Neutrophil (primary cell): ENCODE results near the gene CTNND2.

Experiments used
- H3K27ac ChIP-seq: fragments of 200-600 bp; sonication (generic); 2 replicates; pipeline ENCODE4 v1.5.1; 2016; ENCODE audit warnings: mild to moderate bottlenecking, moderate library complexity
- H3K27me3 ChIP-seq: fragments of 200-600 bp; sonication (generic); 2 replicates; pipeline ENCODE4 v1.6.0; 2016; ENCODE audit warnings: mild to moderate bottlenecking
- H3K36me3 ChIP-seq: fragments of 200-600 bp; sonication (generic); 2 replicates; pipeline ENCODE4 v1.5.1; 2017
- H3K4me1 ChIP-seq, 2 experiments: fragments of 200-600 bp in 1 of 2; sonication (generic) in 1 of 2; 1 replicate in 1 of 2; 2 replicates in 1 of 2; pipeline versions ENCODE4 v1.5.1 to v1.6.1; 2013 to 2016; ENCODE audit warnings: low read depth in 1 of 2, low read length in 1 of 2, mild to moderate bottlenecking in 1 of 2, moderate library complexity in 1 of 2; ENCODE audit not compliant: control insufficient read depth in 1 of 2, insufficient read depth in 1 of 2
- H3K4me3 ChIP-seq, 2 experiments: fragments of 200-600 bp in 1 of 2; sonication (generic) in 1 of 2; 1 replicate in 1 of 2; 2 replicates in 1 of 2; pipeline ENCODE4 v1.5.1; 2013 to 2016; ENCODE audit warnings: low read depth in 1 of 2, low read length in 1 of 2, mild to moderate bottlenecking in 1 of 2, moderate library complexity in 1 of 2
- H3K9me3 ChIP-seq: fragments of 200-600 bp; sonication (generic); 2 replicates; pipeline ENCODE4 v1.5.1; 2016
- TF ChIP-seq, protein P1 (sequence below): fragments of 200-600 bp; sonication (generic); IDR thresholded peaks from 2 replicates; pipeline ENCODE4 v1.5.1; 2016; ENCODE audit warnings: antibody characterized with exemption

CTNND2 gene, protein sequence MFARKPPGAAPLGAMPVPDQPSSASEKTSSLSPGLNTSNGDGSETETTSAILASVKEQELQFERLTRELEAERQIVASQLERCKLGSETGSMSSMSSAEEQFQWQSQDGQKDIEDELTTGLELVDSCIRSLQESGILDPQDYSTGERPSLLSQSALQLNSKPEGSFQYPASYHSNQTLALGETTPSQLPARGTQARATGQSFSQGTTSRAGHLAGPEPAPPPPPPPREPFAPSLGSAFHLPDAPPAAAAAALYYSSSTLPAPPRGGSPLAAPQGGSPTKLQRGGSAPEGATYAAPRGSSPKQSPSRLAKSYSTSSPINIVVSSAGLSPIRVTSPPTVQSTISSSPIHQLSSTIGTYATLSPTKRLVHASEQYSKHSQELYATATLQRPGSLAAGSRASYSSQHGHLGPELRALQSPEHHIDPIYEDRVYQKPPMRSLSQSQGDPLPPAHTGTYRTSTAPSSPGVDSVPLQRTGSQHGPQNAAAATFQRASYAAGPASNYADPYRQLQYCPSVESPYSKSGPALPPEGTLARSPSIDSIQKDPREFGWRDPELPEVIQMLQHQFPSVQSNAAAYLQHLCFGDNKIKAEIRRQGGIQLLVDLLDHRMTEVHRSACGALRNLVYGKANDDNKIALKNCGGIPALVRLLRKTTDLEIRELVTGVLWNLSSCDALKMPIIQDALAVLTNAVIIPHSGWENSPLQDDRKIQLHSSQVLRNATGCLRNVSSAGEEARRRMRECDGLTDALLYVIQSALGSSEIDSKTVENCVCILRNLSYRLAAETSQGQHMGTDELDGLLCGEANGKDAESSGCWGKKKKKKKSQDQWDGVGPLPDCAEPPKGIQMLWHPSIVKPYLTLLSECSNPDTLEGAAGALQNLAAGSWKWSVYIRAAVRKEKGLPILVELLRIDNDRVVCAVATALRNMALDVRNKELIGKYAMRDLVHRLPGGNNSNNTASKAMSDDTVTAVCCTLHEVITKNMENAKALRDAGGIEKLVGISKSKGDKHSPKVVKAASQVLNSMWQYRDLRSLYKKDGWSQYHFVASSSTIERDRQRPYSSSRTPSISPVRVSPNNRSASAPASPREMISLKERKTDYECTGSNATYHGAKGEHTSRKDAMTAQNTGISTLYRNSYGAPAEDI (N-terminal part only)

DNA sequence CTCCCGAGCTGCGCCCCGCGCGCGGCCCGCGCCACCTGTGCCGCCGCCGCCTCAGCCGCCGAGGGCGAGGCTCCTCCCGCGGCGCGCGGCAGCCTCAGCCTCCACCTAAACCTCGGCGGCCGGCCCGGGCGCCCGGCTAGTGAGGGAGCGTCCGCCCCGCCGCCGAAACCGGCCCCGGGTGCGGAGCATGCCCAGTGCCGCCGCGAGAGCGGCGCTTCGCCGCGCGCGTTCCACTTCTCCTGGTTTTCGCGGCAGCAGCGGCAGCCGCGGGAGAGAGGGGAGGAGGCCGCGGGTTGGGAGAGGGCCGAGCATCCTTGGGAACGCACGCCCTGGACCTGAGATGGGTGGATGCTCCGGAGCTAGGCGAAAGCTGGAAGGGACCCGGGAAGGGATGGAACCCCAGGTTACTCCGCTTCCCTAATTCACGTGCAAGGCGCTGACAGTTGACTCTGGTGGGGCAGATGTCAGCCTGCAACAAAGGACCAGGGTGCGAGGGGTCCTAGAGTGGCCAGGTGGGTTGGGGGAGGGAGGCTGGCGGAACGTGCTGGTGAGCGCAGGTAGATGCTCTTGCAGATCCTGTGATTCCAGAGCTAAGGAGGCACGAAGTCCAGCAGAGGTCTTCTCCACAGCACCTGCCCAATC is at the start of gene CTNND2:
TSS of gene CTNND2 (minus strand) at position 182 of the 642 bp plus-strand sequence. CDS start 593 bp downstream, outside the sequence.
- H3K36me3 ChIP-seq = no peaks in the 10 kb centered on the region
- H3K27me3 ChIP-seq = peaks cover 77% of the 10 kb centered on the region
- no peak within 1 kb of the TSS for H3K4me3 ChIP-seq
- H3K27ac ChIP-seq = no peak within 1 kb of the TSS
- H3K4me1 ChIP-seq = no peaks in the 10 kb centered on the region
- TF ChIP-seq, protein P1, sequence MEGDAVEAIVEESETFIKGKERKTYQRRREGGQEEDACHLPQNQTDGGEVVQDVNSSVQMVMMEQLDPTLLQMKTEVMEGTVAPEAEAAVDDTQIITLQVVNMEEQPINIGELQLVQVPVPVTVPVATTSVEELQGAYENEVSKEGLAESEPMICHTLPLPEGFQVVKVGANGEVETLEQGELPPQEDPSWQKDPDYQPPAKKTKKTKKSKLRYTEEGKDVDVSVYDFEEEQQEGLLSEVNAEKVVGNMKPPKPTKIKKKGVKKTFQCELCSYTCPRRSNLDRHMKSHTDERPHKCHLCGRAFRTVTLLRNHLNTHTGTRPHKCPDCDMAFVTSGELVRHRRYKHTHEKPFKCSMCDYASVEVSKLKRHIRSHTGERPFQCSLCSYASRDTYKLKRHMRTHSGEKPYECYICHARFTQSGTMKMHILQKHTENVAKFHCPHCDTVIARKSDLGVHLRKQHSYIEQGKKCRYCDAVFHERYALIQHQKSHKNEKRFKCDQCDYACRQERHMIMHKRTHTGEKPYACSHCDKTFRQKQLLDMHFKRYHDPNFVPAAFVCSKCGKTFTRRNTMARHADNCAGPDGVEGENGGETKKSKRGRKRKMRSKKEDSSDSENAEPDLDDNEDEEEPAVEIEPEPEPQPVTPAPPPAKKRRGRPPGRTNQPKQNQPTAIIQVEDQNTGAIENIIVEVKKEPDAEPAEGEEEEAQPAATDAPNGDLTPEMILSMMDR = no peak
- H3K9me3 ChIP-seq = no peaks in the 10 kb centered on the region

DNA sequence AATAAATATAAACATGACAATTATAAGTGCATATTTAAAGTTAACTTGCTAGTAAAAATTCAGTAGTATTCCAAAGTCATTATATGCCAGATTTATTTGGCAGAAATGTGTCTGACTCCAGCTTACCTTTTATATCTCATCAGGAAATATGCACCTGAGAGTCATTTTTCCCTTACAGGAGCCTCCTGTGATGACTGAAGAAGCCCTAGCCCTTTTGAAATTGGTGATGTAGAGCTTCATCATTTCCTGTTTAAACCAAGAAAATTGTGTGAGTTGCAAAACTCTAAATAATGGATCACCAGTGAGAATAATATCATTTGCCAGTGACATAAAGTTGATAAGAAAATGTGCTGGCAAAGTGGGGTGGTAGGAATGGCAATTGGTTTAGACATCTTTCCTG is 42.1 kb upstream of the CTNND2 start:
- Histone ChIP-seq H3K9me3 (no peaks in the 10 kb centered on the region), H3K36me3 (no peaks in the 10 kb centered on the region), H3K4me1 (no peaks in the 10 kb centered on the region), H3K27me3 (no peaks in the 10 kb centered on the region), H3K4me3 (no peak overlapping the region), H3K27ac (no peak overlapping the region)
- TF ChIP-seq, protein P1 = no peak

DNA sequence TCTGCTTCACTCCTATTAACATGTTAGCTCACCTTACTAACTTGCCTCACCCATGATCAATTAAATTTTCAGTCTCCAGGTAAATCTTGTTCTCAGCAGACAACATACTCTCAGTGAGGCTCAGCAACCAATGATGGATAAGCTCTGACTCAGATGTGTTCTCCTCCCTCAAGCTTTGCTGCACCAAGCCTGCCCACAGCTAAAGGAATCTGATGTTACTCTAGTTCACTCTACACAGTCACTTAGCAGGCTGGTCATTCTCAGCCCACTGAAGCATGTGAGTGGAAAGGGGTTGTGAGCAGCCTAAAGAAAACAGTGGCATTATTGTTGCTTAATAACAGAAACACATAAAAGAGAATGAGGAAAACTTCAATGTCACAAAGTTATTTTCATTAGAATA is 37.3 kb upstream of the CTNND2 start:
- no peaks in the 10 kb centered on the region for H3K9me3 ChIP-seq
- no peaks in the 10 kb centered on the region for H3K4me1 ChIP-seq
- no peaks in the 10 kb centered on the region for H3K36me3 ChIP-seq
- H3K27me3 ChIP-seq = no peaks in the 10 kb centered on the region
- TF ChIP-seq, protein P1 = no peak
- H3K27ac ChIP-seq = no peak overlapping the region
- no peak overlapping the region for H3K4me3 ChIP-seq

DNA sequence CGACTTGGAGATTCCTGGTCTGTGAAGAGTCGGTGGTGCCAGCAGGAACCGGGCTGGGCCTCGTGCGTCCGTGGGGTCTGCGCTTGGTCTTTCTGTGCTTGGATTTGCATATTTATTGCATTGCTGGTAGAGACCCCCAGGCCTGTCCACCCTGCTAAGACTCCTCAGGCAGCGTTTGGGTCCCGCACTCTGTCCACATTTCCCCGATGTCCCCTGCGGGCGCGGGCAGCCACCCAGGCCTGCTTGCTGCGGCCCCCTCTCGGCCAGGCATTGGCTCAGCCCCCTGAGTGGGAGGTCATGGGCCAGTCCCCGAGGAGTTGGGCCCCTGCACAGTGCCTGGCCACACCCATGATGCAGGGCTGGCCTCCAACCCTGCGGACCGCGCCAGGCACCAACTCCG is 27.4 kb upstream of the CTNND2 start:
- no peaks in the 10 kb centered on the region for H3K27me3 ChIP-seq
- TF ChIP-seq, protein P1 = no peak
- H3K36me3 ChIP-seq = no peaks in the 10 kb centered on the region
- no peaks in the 10 kb centered on the region for H3K4me1 ChIP-seq
- H3K4me3 ChIP-seq = no peak overlapping the region
- no peaks in the 10 kb centered on the region for H3K9me3 ChIP-seq
- H3K27ac ChIP-seq = no peak overlapping the region

DNA sequence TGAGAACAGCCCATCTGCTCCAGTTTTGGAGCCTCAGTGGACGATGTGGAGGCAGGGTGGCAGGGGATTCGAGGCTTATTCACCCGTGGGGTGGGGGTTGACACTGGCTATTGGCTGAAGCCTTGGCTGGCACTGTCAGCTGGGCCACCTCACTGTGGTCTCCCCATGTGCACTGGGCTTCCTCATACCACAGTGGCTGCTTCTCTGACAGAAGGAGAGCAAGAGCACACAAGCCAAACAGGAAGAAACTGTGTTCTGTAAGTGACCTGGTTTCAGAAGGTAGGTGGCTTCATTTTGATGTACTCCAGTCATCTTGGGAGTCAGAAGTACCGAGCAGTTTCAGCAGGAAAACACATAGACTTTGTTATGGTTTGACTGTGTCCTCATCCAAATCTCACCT is 24.7 kb upstream of the CTNND2 start:
- Histone ChIP-seq H3K4me3 (no peak overlapping the region), H3K27ac (no peak overlapping the region), H3K27me3 (no peaks in the 10 kb centered on the region), H3K36me3 (no peaks in the 10 kb centered on the region), H3K4me1 (no peaks in the 10 kb centered on the region), H3K9me3 (no peaks in the 10 kb centered on the region)
- TF ChIP-seq, protein P1 = no peak
